IPS DF 6.9 (cell line): ENCODE data around the gene APOL4.
A peak's percentile ranks its signal among the peaks of the same experiment; 100 is the strongest.
"Not testable (repeated sequence)": the region's sequence is repeated elsewhere in the genome, so short reads cannot be mapped to it uniquely, and the experiment has no call there.

Experiments used
- DNase-seq: peaks from one replicate; pipeline ENCODE4 v3.0.0-alpha.2; 2013; ENCODE audit warnings: low read depth, low spot score
- H3K27ac ChIP-seq: one replicate; pipeline ENCODE4 v1.5.1; 2013; ENCODE audit warnings: low read length, control low read depth
- H3K27me3 ChIP-seq: 2 replicates; pipeline ENCODE4 v1.6.1; 2013; ENCODE audit warnings: mild to moderate bottlenecking, low read length; ENCODE audit not compliant: control insufficient read depth, insufficient read depth
- H3K36me3 ChIP-seq: 2 replicates; pipeline ENCODE4 v1.6.1; 2013; ENCODE audit warnings: low read length; ENCODE audit not compliant: control insufficient read depth, insufficient read depth
- H3K4me1 ChIP-seq: 2 replicates; pipeline ENCODE4 v1.6.1; 2013; ENCODE audit warnings: low read length; ENCODE audit not compliant: control insufficient read depth, insufficient read depth
- H3K4me3 ChIP-seq: 2 replicates; pipeline ENCODE4 v1.5.1; 2013; ENCODE audit warnings: mild to moderate bottlenecking, low read length
- H3K9me3 ChIP-seq: 2 replicates; pipeline ENCODE4 v1.6.1; 2013; ENCODE audit warnings: low read length, inconsistent platforms; ENCODE audit not compliant: control insufficient read depth, insufficient read depth
- WGBS: extraction: QIAGEN DNeasy Blood & Tissue Kit; methylation state at CpG from one replicate; pipeline ENCODE4 v1.1.7; 2013; ENCODE audit warnings: mixed read lengths, missing lambda C conversion rate; ENCODE audit not compliant: insufficient read length, insufficient coverage; 5-methylcytosine and 5-hydroxymethylcytosine counted together

The APOL4 gene

GRCh38 chr22:36197514-36198146 is 4.0 kb downstream of the APOL4 start:
- H3K27me3 ChIP-seq, result no peaks in the 10 kb centered on the region
- H3K4me3 ChIP-seq, result no peak overlapping the region
- no peaks in the 10 kb centered on the region for H3K36me3 ChIP-seq
- no peak overlapping the region for H3K27ac ChIP-seq
- peaks cover 6% of the 10 kb centered on the region; the same call in 1 of the 2 replicates for H3K4me1 ChIP-seq
- H3K9me3 ChIP-seq, result no peaks in the 10 kb centered on the region
- no CpG with 5 or more reads among the region's 8 CpGs for WGBS
- DNase-seq, result no peak

- Histone ChIP-seq H3K9me3 (no peaks in the 10 kb centered on the region), H3K4me3 (no peak overlapping the region), H3K27me3 (no peaks in the 10 kb centered on the region), H3K4me1 (peaks cover 6% of the 10 kb centered on the region; the same call in 1 of the 2 replicates), H3K36me3 (no peaks in the 10 kb centered on the region), H3K27ac (no peak overlapping the region)
- WGBS, result no CpG with 5 or more reads among the region's 5 CpGs
- peak; percentile 41 for DNase-seq
Measured at GRCh38 chr22:36197065-36197440, 4.6 kb downstream of the APOL4 start.

- Histone ChIP-seq H3K4me3 (no peak overlapping the region), H3K36me3 (no peaks in the 10 kb centered on the region), H3K4me1 (peaks cover 6% of the 10 kb centered on the region; the same call in 1 of the 2 replicates), H3K27me3 (no peaks in the 10 kb centered on the region), H3K9me3 (no peaks in the 10 kb centered on the region), H3K27ac (no peak overlapping the region)
- WGBS, result no CpG with 5 or more reads among the region's 6 CpGs
- no peak for DNase-seq
Measured at GRCh38 chr22:36196254-36197064, 5.2 kb downstream of the APOL4 start.

- DNase-seq, result peak; percentile 25
- H3K27me3 ChIP-seq, result no peaks in the 10 kb centered on the region
- no peak overlapping the region for H3K4me3 ChIP-seq
- peaks cover 6% of the 10 kb centered on the region; the same call in 1 of the 2 replicates for H3K4me1 ChIP-seq
- H3K36me3 ChIP-seq, result no peaks in the 10 kb centered on the region
- no peaks in the 10 kb centered on the region for H3K9me3 ChIP-seq
- WGBS, result no CpG with 5 or more reads among the region's 5 CpGs
- H3K27ac ChIP-seq, result no peak overlapping the region
Measured at GRCh38 chr22:36194971-36195370, 6.6 kb downstream of the APOL4 start.

- no CpG with 5 or more reads among the region's 2 CpGs for WGBS
- Histone ChIP-seq H3K9me3 (no peaks in the 10 kb centered on the region), H3K4me1 (peaks cover 7% of the 10 kb centered on the region; the same call in 1 of the 2 replicates), H3K27ac (no peak overlapping the region), H3K27me3 (no peaks in the 10 kb centered on the region), H3K36me3 (no peaks in the 10 kb centered on the region), H3K4me3 (no peak overlapping the region)
- no peak for DNase-seq
Measured at GRCh38 chr22:36194385-36194784, 7.2 kb downstream of the APOL4 start.

GRCh38 chr22:36193577-36193976 is 8.0 kb downstream of the APOL4 start:
- Histone ChIP-seq H3K27me3 (no peaks in the 10 kb centered on the region), H3K9me3 (no peaks in the 10 kb centered on the region), H3K27ac (no peak overlapping the region), H3K4me3 (no peak overlapping the region), H3K4me1 (peaks cover 7% of the 10 kb centered on the region; the same call in 1 of the 2 replicates), H3K36me3 (no peaks in the 10 kb centered on the region)
- no peak for DNase-seq
- no CpG with 5 or more reads among the region's 3 CpGs for WGBS

- Histone ChIP-seq H3K9me3 (no peaks in the 10 kb centered on the region), H3K4me1 (peaks cover 7% of the 10 kb centered on the region; the same call in 1 of the 2 replicates), H3K27ac (no peak overlapping the region), H3K27me3 (no peaks in the 10 kb centered on the region), H3K36me3 (no peaks in the 10 kb centered on the region), H3K4me3 (no peak overlapping the region)
- DNase-seq, result no peak
- no CpG with 5 or more reads among the region's 3 CpGs for WGBS
Measured at GRCh38 chr22:36193171-36193570, 8.4 kb downstream of the APOL4 start.

- Histone ChIP-seq H3K27me3 (no peaks in the 10 kb centered on the region), H3K27ac (no peak overlapping the region), H3K4me3 (no peak overlapping the region), H3K4me1 (peaks cover 4% of the 10 kb centered on the region; the same call in 1 of the 2 replicates), H3K9me3 (no peaks in the 10 kb centered on the region), H3K36me3 (no peaks in the 10 kb centered on the region)
- DNase-seq, result no peak
- no CpG with 5 or more reads among the region's 4 CpGs for WGBS
Measured at GRCh38 chr22:36192542-36192941, 9.1 kb downstream of the APOL4 start.

GRCh38 chr22:36191106-36191836 is 10.3 kb downstream of the APOL4 start:
- DNase-seq, result no peak

GRCh38 chr22:36187862-36188261 is 13.7 kb downstream of the APOL4 start:
- H3K27me3 ChIP-seq, H3K9me3 ChIP-seq, H3K36me3 ChIP-seq, H3K4me3 ChIP-seq, DNase-seq, H3K4me1 ChIP-seq, H3K27ac ChIP-seq: not testable (repeated sequence)
- WGBS, result no CpG with 5 or more reads among the region's 6 CpGs

More at GRCh38 chr22:36191106-36191836, 10.3 kb downstream of the APOL4 start:
- Histone ChIP-seq H3K27me3 (no peaks in the 10 kb centered on the region), H3K27ac (no peak overlapping the region), H3K4me3 (no peak overlapping the region), H3K36me3 (no peaks in the 10 kb centered on the region), H3K4me1 (peaks cover 1% of the 10 kb centered on the region; the same call in 1 of the 2 replicates), H3K9me3 (no peaks in the 10 kb centered on the region)
- no CpG with 5 or more reads among the region's 17 CpGs for WGBS
